HEK293 (cell line): ENCODE results near the gene KAT2B.

Experiments
- CTCF ChIA-PET: fragments of 350-600 bp; formaldehyde crosslinking; extraction: SDS; loops from one replicate; lab custom pipeline; 2021; ENCODE audit warnings: antibody characterized with exemption; lab: Yijun Ruan, JAX
- POLR2A ChIA-PET: fragments of 300-600 bp; formaldehyde crosslinking; extraction: SDS; loops from one replicate; lab custom pipeline; 2020; ENCODE audit warnings: antibody characterized with exemption, inconsistent platforms; lab: Yijun Ruan, JAX
- H3K27ac ChIP-seq: fragments of 200-500 bp; sonication (Bioruptor generic); 2 replicates; pipeline ENCODE4 v1.5.1; 2014; ENCODE audit warnings: low read depth, low read length, control low read depth, inconsistent platforms; ENCODE audit errors: extremely low read depth
- H3K36me3 ChIP-seq, 2 experiments: fragments of 200-500 bp in 1 of 2; sonication (Bioruptor generic) in 1 of 2; 1 replicate in 1 of 2; 2 replicates in 1 of 2; pipeline ENCODE4 v1.5.1; 2014 to 2017; ENCODE audit warnings: inconsistent platforms in 2 of 2, low read length in 2 of 2; ENCODE audit not compliant: control insufficient read depth in 2 of 2, insufficient read depth in 1 of 2
- H3K4me1 ChIP-seq: fragments of 200-500 bp; sonication (Bioruptor generic); 2 replicates; pipeline ENCODE4 v1.5.1; 2014; ENCODE audit warnings: mild to moderate bottlenecking, low read length, inconsistent platforms; ENCODE audit not compliant: control insufficient read depth, insufficient read depth
- H3K4me3 ChIP-seq: 2 replicates; pipeline ENCODE4 v1.5.1; 2011; ENCODE audit warnings: low read depth, mild to moderate bottlenecking, control low read depth, low read length, moderate library complexity
- H3K9me3 ChIP-seq: fragments of 200-500 bp; sonication (Bioruptor generic); 2 replicates; pipeline ENCODE4 v1.5.1; 2014; ENCODE audit warnings: low read depth, low read length, inconsistent platforms; ENCODE audit not compliant: control insufficient read depth, insufficient read depth
- ATF2 ChIP-seq: fragments of 450-650 bp; formaldehyde crosslinking; IDR thresholded peaks from 2 replicates; pipeline ENCODE4 v1.5.1; 2016; ENCODE audit warnings: missing biosample characterization, missing genetic modification characterization, low read depth
- MYNN ChIP-seq: fragments of 450-650 bp; formaldehyde crosslinking; IDR thresholded peaks from 2 replicates; pipeline ENCODE4 v1.5.1; 2016; ENCODE audit warnings: missing biosample characterization, missing genetic modification characterization, borderline replicate concordance
- SCRT1 ChIP-seq: fragments of 450-650 bp; formaldehyde crosslinking; IDR thresholded peaks from 2 replicates; pipeline ENCODE4 v1.5.1; 2016; ENCODE audit warnings: missing biosample characterization, missing genetic modification characterization, borderline replicate concordance
- ZBTB10 ChIP-seq: fragments of 450-650 bp; formaldehyde crosslinking; IDR thresholded peaks from 2 replicates; pipeline ENCODE4 v1.5.1; 2016; ENCODE audit warnings: missing biosample characterization, missing genetic modification characterization
- ZBTB26 ChIP-seq: fragments of 450-650 bp; formaldehyde crosslinking; optimal IDR thresholded peaks from 2 replicates; pipeline ENCODE3; 2016; ENCODE audit warnings: missing biosample characterization, mild to moderate bottlenecking, missing genetic modification characterization
- ZNF174 ChIP-seq: fragments of 450-650 bp; formaldehyde crosslinking; IDR thresholded peaks from 2 replicates; pipeline ENCODE4 v1.5.0; 2017; ENCODE audit warnings: missing biosample characterization, mild to moderate bottlenecking, missing genetic modification characterization
- ZNF18 ChIP-seq: fragments of 450-650 bp; formaldehyde crosslinking; IDR thresholded peaks from 2 replicates; pipeline ENCODE4 v1.5.1; 2016; ENCODE audit warnings: missing biosample characterization, missing genetic modification characterization
- ZNF211 ChIP-seq: fragments of 450-650 bp; formaldehyde crosslinking; IDR thresholded peaks from 2 replicates; pipeline ENCODE4 v1.5.1; 2016; ENCODE audit warnings: low read depth, missing biosample characterization, missing genetic modification characterization
- ZNF214 ChIP-seq: fragments of 450-650 bp; formaldehyde crosslinking; IDR thresholded peaks from 2 replicates; pipeline ENCODE4 v1.5.1; 2017; ENCODE audit warnings: missing biosample characterization, mild to moderate bottlenecking, missing genetic modification characterization, borderline replicate concordance
- ZNF266 ChIP-seq: fragments of 450-650 bp; formaldehyde crosslinking; IDR thresholded peaks from 2 replicates; pipeline ENCODE4 v1.5.1; 2016; ENCODE audit warnings: missing biosample characterization, missing genetic modification characterization, low read depth
- ZNF280D ChIP-seq: fragments of 450-650 bp; formaldehyde crosslinking; IDR thresholded peaks from 2 replicates; pipeline ENCODE4 v1.5.1; 2016; ENCODE audit warnings: missing biosample characterization, missing genetic modification characterization
- ZNF366 ChIP-seq: fragments of 450-650 bp; formaldehyde crosslinking; conservative IDR thresholded peaks from 2 replicates; pipeline ENCODE4 v1.5.1; 2016; ENCODE audit warnings: missing biosample characterization, missing genetic modification characterization
- ZNF530 ChIP-seq: fragments of 450-650 bp; formaldehyde crosslinking; IDR thresholded peaks from 2 replicates; pipeline ENCODE4 v1.5.1; 2016; ENCODE audit warnings: low read depth, missing biosample characterization, missing genetic modification characterization
- ZNF600 ChIP-seq: fragments of 450-650 bp; formaldehyde crosslinking; IDR thresholded peaks from 2 replicates; pipeline ENCODE4 v1.5.1; 2016; ENCODE audit warnings: missing biosample characterization, missing genetic modification characterization
- ZNF610 ChIP-seq: fragments of 450-650 bp; formaldehyde crosslinking; IDR thresholded peaks from 2 replicates; pipeline ENCODE4 v1.5.1; 2016; ENCODE audit warnings: missing biosample characterization, missing genetic modification characterization, borderline replicate concordance
- ZNF639 ChIP-seq: fragments of 450-650 bp; formaldehyde crosslinking; IDR thresholded peaks from 2 replicates; pipeline ENCODE4 v1.5.1; 2016; ENCODE audit warnings: missing biosample characterization, missing genetic modification characterization
- ZNF776 ChIP-seq: fragments of 450-650 bp; formaldehyde crosslinking; IDR thresholded peaks from 2 replicates; pipeline ENCODE4 v1.5.0; 2017; ENCODE audit warnings: missing biosample characterization, missing genetic modification characterization, borderline replicate concordance
- ZNF791 ChIP-seq: fragments of 450-650 bp; formaldehyde crosslinking; IDR thresholded peaks from 2 replicates; pipeline ENCODE4 v1.5.1; 2016; ENCODE audit warnings: missing biosample characterization, missing genetic modification characterization
- ZNF843 ChIP-seq: fragments of 450-650 bp; formaldehyde crosslinking; IDR thresholded peaks from 2 replicates; pipeline ENCODE4 v1.5.1; 2016; ENCODE audit warnings: missing biosample characterization, missing genetic modification characterization

Gene KAT2B

GRCh38 chr3:20096135-20096685 lies 56.0 kb downstream of the KAT2B start (continued):
- TF ChIP-seq ATF2 (tag by site-specific recombination) (no peak), MYNN (tag by site-specific recombination) (no peak)

- ChIA-PET POLR2A (no interaction called here), CTCF (interaction anchor here (0.6 kb wide), 2 partner anchors 90 to 642 kb away, joined by 3 to 4 read pairs; no protein-coding TSS in a partner anchor)
- TF ChIP-seq ZNF174 (tag by site-specific recombination) (no peak), ZNF280D (tag by site-specific recombination) (no peak), ZNF776 (tag by site-specific recombination) (no peak), ZNF639 (tag by site-specific recombination) (no peak), ZNF600 (tag by site-specific recombination) (no peak), ZNF791 (no peak), ZNF214 (no peak), ZBTB26 (tag by site-specific recombination) (no peak), ZNF18 (tag by site-specific recombination) (no peak), SCRT1 (tag by site-specific recombination) (no peak), ZNF366 (tag by site-specific recombination) (no peak), ZNF266 (tag by site-specific recombination) (no peak), ZNF530 (tag by site-specific recombination) (no peak), ZNF610 (tag by site-specific recombination) (no peak), ZBTB10 (tag by site-specific recombination) (no peak), ZNF843 (no peak), ZNF211 (no peak)
- Histone ChIP-seq H3K4me1 (peaks cover 3% of the 10 kb centered on the region; the same call in 1 of the 2 replicates), H3K4me3 (no peak overlapping the region), H3K27ac (no peak overlapping the region), H3K36me3 (peaks cover 0 to 3% of the 10 kb centered on the region in 2 experiments), H3K9me3 (no peaks in the 10 kb centered on the region)
These were observed 56.8 kb downstream of the KAT2B start for GRCh38 chr3:20097015-20097414.
